ENCODE data around the gene SMAD1. TPM values are rescaled to one million over a fixed set of nuclear protein-coding genes. Genes with fewer than 3 reads are reported as not detected.
"Not testable (repeated sequence)": the region's sequence is repeated elsewhere in the genome, so short reads cannot be mapped to it uniquely, and the experiment has no call there.

Gene SMAD1
- total RNA-seq, 1 experiment from 2014 or later = 27.9 TPM

GRCh38 chr4:145580906-145581305 is 99.3 kb downstream of the SMAD1 start:
- intact Hi-C loops (cut with micrococcal nuclease) = no loop called here
- peaks cover 14% of the 10 kb centered on the region for H3K9me3 Mint-ChIP-seq (ENCODE audit: unreplicated experiment)

GRCh38 chr4:145583191-145584055 is 101.8 kb downstream of the SMAD1 start:
- BruUV-seq (replicated peaks) = no TSS peak
- H3K4me1 Mint-ChIP-seq (ENCODE audit: insufficient read depth, unreplicated experiment) = peaks cover 6% of the 10 kb centered on the region
- DNase-seq (ENCODE audit: unreplicated experiment) = peak; percentile 30
- H3K27me3 Mint-ChIP-seq (ENCODE audit: insufficient read depth, unreplicated experiment) = no peaks in the 10 kb centered on the region
- no peak for TF ChIP-seq CTCF (IDR thresholded peaks at IDR 0.05; ENCODE audit: unreplicated experiment)
- H3K27ac Mint-ChIP-seq (ENCODE audit: low read depth, unreplicated experiment) = no peak overlapping the region
- no peaks in the 10 kb centered on the region for H3K36me3 Mint-ChIP-seq (ENCODE audit: insufficient read depth, unreplicated experiment)
- H3K4me3 Mint-ChIP-seq (ENCODE audit: unreplicated experiment) = no peak overlapping the region
- ChIA-PET CTCF (interaction anchor here (0.8 kb wide), 1 partner anchor 272 kb away, joined by 4 read pairs; no protein-coding TSS in a partner anchor), POLR2A (no interaction called here)
- no peaks in the 10 kb centered on the region for H3K9me3 Mint-ChIP-seq (ENCODE audit: unreplicated experiment)
- intact Hi-C loops (cut with micrococcal nuclease) = no loop called here

More at GRCh38 chr4:145580906-145581305, 99.3 kb downstream of the SMAD1 start:
- ChIA-PET CTCF (interaction anchor here (0.6 kb wide), 1 partner anchor 362 kb away, joined by 3 read pairs; no protein-coding TSS in a partner anchor), POLR2A (no interaction called here)
- BruUV-seq (replicated peaks) = no TSS peak
- no peaks in the 10 kb centered on the region for H3K27me3 Mint-ChIP-seq (ENCODE audit: insufficient read depth, unreplicated experiment)
- no peak for TF ChIP-seq CTCF (IDR thresholded peaks at IDR 0.05; ENCODE audit: unreplicated experiment)
- H3K36me3 Mint-ChIP-seq (ENCODE audit: insufficient read depth, unreplicated experiment) = no peaks in the 10 kb centered on the region
- H3K27ac Mint-ChIP-seq (ENCODE audit: low read depth, unreplicated experiment) = peak overlapping the region; percentile 13
- H3K4me3 Mint-ChIP-seq (ENCODE audit: unreplicated experiment) = no peak overlapping the region
- peak; percentile 53 for DNase-seq (ENCODE audit: unreplicated experiment)
- H3K4me1 Mint-ChIP-seq (ENCODE audit: insufficient read depth, unreplicated experiment) = peaks cover 6% of the 10 kb centered on the region

- Mint-ChIP-seq H3K9me3 (ENCODE audit: unreplicated experiment) (no peaks in the 10 kb centered on the region), H3K36me3 (ENCODE audit: insufficient read depth, unreplicated experiment) (no peaks in the 10 kb centered on the region), H3K27me3 (ENCODE audit: insufficient read depth, unreplicated experiment) (no peaks in the 10 kb centered on the region), H3K4me3 (ENCODE audit: unreplicated experiment) (no peak overlapping the region), H3K4me1 (ENCODE audit: insufficient read depth, unreplicated experiment) (no peaks in the 10 kb centered on the region), H3K27ac (ENCODE audit: low read depth, unreplicated experiment) (no peak overlapping the region)
- TF ChIP-seq CTCF (IDR thresholded peaks at IDR 0.05; ENCODE audit: unreplicated experiment) = no peak
- BruUV-seq (replicated peaks) = no TSS peak
- CTCF ChIA-PET = no interaction called here
- POLR2A ChIA-PET = no interaction called here
- no peak for DNase-seq (ENCODE audit: unreplicated experiment)
- intact Hi-C loops (cut with micrococcal nuclease) = no loop called here
These were observed 105.6 kb downstream of the SMAD1 start for GRCh38 chr4:145587088-145587754.

- H3K9me3 Mint-ChIP-seq (ENCODE audit: unreplicated experiment); intact Hi-C loops (cut with micrococcal nuclease); H3K4me1 Mint-ChIP-seq (ENCODE audit: insufficient read depth, unreplicated experiment); H3K27ac Mint-ChIP-seq (ENCODE audit: low read depth, unreplicated experiment); POLR2A ChIA-PET; H3K36me3 Mint-ChIP-seq (ENCODE audit: insufficient read depth, unreplicated experiment); CTCF ChIA-PET; BruUV-seq (replicated peaks); DNase-seq (ENCODE audit: unreplicated experiment); H3K27me3 Mint-ChIP-seq (ENCODE audit: insufficient read depth, unreplicated experiment); H3K4me3 Mint-ChIP-seq (ENCODE audit: unreplicated experiment): not testable (repeated sequence)
These were observed 107.7 kb downstream of the SMAD1 start for GRCh38 chr4:145589381-145589780.
